ENCODE results near the gene ATP10A. TPM values are rescaled to one million over a fixed set of nuclear protein-coding genes. Genes with fewer than 3 reads are reported as not detected.

Gene ATP10A
- total and polyA plus RNA-seq, 9 of the 15 experiments (the other 6 are each of a cell fraction or from before 2014, with no cell fraction given): 0.09 TPM; not detected in 8

GRCh38 chr15:25670025-25670554 lies 193.0 kb downstream of the ATP10A start (continued):
- TF ChIP-seq ZBTB12 (CRISPR knock-in tag; IDR thresholded peaks at IDR 0.05) (no peak), ZBTB33 (CRISPR knock-in tag; IDR thresholded peaks at IDR 0.05) (no peak), TSHZ1 (CRISPR knock-in tag; IDR thresholded peaks at IDR 0.05) (no peak)
